ENCODE results near the gene SRP14.

DNA sequence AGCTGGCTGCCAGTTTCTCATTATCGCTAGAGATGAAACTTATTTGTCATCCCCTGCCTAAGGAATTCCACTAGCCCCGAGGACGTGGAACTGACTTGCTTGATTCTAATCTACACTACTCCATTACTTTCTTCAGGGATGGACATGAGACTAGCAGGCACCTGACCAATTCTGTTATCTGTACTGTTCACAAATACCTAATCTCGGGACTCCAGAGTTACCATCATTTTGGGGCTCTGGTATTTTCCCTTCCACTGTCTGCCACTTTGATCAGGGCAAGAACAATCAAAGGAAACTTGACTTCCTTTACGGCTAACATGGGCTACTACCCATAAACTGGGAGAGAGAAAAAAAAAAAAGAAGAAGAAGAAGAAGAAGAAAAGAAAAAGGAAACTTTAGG, 41.9 kb upstream of the SRP14 start:
- TF ChIP-seq POLR2A (IDR thresholded peaks at IDR 0.05; ENCODE audit: low read depth, low read length) = no peak
- TF ChIP-seq TAF1 (IDR thresholded peaks at IDR 0.05; ENCODE audit: borderline replicate concordance, low read depth, low read length) = no peak
- TF ChIP-seq POLR2AphosphoS5 (IDR thresholded peaks at IDR 0.05; ENCODE audit: low read depth, low read length) = no peak
